AG20443 (cell line): ENCODE measurements around the gene S100A4.
A peak's percentile ranks its signal among the peaks of the same experiment; 100 is the strongest.
"Not testable (repeated sequence)": the region's sequence is repeated elsewhere in the genome, so short reads cannot be mapped to it uniquely, and the experiment has no call there.

Experiments used
- DNase-seq: peaks from one replicate; pipeline ENCODE4 v3.0.0; 2012; ENCODE audit warnings: low spot score, mixed read lengths

S100A4 gene

DNA sequence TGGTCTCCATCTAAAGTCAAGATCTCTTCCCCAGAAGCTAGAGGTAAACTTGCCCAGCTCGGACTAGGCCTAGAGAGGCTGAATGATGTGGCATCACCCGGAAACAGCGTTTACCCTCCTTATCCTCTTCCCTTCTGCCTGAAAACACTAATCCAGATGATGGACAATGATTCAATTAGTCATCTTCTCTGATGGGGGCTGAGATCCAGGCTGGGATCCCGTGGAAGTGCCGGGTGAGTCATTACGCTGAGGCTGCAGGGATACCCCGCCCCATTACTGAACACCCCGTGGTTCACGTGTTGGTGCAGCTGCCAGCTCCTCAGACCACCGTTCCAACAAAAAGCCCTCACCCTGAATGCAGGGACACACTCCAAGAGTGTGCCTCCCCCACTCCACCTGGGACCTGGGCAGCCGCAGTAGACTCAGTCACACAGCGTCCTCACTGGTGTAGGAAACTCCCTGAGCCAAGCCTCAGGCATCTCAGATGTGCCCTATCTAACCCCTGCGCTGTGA lies 11.9 kb downstream of the S100A4 start:
- DNase-seq: peak; percentile 82

DNA sequence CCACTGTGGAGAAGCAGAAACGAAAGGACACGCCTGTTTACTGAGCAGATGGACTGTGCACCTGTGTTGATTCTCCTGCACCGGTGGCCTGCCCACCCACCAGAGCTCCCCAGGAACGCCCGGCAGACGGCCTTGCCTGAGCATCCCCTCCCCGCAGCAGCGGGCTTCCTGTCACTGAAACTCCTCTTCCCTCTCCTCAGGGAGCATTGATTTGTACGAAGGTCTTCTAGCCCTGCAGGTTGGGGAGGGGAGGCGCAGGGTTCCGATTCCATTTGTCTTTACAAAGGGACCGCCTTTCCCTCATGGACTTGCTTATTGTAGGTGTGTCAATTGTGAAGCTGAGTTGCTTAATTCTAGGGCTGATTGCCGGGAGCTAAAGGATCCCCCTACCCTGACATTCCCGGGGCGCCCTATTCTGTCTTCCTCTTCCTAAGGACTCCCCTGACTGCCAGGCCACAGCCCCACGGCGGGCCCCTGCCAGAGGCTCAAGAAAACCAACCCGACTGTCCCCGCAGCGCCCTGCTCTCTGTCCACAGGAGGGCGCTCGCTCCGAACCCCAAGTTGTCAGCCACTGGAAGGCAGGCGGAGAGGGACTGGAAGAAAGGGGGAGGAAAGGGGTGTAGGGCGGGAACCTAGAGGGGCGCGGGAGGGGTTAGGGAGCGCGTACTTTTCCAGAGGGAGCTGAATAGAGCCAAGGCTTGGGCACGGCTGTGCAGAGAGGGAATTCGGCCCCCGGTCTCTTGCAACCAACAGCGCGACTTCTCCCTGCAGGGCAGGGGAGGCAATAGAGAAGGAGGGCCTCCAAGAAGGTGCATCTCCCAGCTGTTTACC lies 12.6 kb downstream of the S100A4 start:
- peak; percentile 92 for DNase-seq

DNA sequence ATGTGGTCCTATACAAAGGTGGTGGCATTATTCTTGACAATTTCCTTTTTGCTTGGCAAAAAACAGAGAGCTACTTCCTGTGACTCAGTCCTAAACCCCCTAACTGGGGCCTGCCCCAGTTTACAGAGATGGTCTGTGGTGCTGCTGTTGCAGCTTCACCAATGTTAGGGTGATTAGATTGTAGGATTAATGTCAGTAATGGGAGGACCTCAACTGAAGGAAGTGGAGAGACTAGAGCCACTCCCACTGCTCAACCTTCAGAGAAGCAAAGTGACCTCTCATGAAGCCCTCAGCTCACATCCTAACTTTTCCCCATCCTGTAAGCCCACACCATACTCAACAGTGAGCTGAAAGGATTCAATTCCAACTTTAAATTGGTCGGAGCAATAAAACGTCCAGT lies 13.4 kb downstream of the S100A4 start:
- DNase-seq: no peak

DNA sequence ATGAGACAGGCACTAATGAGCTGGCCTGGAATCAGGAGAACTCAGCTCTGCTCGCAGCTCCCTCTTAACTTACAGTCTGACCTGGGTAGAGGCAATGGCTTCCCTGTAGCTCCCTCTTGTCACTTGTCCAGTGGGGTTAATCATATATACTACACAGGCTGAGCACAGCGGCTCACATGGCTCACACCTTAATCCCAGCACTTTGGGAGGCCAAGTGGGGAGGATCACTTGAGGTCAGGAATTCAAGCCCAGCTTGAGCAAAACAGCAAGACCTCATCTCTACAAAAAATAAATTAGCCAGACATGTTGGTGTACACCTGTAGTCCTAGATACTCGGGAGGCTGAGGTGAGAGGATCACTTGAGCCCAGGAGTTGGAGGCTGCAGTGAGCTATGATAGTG lies 14.0 kb downstream of the S100A4 start:
- DNase-seq: no peak

DNA sequence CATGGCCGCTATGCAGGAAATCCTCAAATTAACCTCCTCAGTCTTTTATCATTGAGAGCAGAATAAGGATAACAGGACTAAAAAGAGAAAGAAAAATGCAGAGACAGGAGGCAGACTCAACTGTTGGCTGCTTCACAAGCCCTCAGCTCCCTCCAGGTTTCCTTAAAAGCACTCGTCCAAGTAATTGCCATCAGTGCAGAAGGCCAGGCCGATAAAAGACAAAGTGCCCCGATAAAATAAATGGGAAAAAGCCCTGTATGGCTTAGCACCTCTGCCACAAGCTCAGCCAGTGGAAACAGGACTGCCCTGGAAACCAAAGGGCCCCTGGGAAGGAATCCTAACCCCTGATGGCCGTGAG lies 17.9 kb downstream of the S100A4 start:
- DNase-seq: no peak

DNA sequence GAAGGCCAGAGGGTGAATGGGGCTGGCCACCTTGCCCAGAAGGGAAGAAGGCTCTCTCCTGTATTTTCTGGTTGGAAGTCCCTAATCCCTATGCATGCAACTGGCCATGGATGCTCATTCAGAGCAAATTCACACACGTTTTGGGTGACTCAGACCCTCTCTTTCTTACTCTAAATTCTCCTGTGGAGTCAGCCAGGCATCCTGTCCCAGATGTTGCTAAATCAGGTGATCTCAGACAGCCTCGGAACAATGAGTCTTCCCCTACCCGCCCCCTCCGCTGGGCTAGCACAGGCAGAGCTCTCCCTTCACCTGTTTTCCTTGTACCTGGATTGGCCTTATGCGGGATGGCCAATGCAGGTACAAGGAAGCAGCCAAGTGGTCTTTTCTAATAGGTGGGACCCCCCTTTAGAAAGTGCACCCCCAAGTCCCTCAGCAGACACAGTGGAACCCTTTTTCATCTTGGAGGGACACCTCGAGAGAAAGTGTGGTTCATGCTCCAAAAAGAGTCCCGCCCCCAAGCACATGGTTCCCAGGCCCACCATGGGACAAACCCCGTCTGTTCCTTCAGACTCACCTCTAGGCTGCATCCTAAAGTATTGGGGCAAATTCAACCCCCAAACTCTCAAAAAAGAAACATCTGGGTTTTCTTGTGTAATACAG lies 18.5 kb downstream of the S100A4 start:
- no peak for DNase-seq

DNA sequence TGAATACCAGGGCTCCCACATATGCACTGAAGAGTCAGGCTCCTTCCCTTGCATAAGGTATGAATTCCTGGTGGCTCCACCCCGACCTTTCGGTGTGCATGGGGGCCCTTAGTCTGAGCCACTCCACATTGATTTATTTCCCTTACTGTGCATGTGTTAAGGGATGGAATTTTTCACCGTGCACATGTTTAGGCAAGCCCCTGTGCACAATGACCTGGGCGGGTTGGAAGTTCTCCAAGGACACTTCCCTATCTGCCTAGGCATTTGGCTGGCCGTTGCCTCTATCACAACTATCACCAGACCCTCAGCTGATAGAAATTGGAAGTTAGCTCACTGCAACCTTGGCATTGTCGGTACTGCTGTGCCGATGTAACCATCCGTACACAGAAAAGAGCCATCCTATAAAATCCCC lies 19.5 kb downstream of the S100A4 start:
- DNase-seq: no peak

DNA sequence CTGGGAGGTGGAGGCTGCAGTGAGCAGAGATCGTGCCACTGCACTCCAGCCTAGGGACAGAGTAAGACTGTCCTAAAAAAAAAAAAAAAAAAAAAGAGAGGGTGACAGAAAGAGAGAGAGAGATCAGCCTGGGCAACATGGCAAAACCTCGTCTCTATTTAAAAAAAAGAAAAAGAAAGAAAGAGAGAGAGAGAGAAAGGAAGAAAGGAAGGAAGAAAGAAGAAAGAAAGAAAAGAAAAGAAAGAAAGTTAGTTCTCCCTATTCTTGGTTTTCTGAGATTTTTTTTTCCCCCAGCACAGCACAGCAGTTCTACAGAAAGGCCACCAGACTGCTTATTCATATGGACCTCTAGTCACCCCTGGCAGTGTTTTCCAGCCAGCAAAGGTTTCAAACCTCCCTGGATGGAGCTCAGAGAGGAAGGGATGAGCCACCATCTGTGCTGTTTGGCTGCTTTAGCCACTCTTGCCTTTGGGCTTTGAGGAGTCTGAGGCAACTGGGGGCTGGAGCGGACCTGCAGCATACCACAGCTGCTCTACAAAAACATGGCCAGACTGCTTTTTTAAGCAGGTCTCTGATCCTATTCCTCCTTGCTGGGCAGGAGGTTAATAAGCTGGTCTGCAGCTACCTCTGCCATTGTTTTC lies 20.4 kb downstream of the S100A4 start:
- DNase-seq: no peak

GRCh38 chr1:153522353-153523048 lies 23.1 kb downstream of the S100A4 start:
- DNase-seq: not testable (repeated sequence)

DNA sequence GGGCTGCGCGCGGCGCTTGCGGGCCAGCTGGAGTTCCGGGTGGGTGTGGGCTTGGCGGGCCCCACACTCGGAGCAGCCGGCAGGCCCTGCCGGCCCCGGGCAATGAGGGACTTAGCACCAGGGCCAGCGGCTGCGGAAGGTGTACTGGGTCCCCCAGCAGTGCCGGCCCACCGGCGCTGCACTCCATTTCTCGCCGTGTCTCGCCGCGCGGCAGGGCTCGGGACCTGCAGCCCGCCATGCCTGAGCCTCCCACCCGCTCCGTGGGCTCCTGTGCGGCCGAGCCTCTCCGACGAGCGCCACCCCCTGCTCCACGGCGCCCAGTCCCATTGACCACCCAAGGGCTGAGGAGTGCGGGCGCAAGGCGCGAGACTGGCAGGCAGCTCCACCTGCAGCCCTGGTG lies 23.8 kb downstream of the S100A4 start:
- not testable (repeated sequence) for DNase-seq

DNA sequence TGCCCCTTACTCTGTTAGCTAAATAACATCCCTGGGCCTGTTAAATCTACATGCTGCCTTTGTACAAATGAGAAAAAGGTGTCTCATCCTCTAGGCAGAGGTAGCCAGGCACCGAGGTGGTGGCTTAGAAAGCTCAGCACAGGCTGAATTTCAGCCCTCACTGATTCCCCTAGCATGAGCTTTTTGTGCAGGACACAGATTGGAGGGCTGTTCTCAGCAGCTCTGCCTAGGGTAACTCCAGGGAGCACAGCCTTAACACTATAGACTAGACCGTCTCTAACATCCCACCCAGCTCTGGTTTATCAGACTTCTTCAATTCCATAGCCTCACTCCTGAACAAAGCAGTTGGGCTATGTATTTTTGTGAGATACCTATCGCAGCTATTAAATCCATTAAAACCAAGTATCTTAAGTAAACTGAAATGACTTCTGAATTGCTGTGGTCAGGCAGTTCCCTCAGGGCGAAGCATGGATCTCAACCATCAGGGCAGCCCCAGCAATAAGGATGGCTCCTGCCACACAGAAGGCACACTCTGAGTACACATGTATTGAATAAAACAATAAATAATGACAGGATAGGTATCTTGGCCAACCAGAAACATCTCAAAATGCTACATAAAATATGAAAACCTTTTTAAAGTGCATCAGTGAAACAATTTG lies 24.7 kb downstream of the S100A4 start:
- DNase-seq: no peak

GRCh38 chr1:153520137-153520691 lies 25.4 kb downstream of the S100A4 start:
- not testable (repeated sequence) for DNase-seq

GRCh38 chr1:153519242-153519641 lies 26.4 kb downstream of the S100A4 start:
- no peak for DNase-seq

- no peak for DNase-seq
These were observed 29.9 kb downstream of the S100A4 start for GRCh38 chr1:153515504-153516394.

GRCh38 chr1:153513666-153514065 lies 31.9 kb downstream of the S100A4 start:
- no peak for DNase-seq

DNA sequence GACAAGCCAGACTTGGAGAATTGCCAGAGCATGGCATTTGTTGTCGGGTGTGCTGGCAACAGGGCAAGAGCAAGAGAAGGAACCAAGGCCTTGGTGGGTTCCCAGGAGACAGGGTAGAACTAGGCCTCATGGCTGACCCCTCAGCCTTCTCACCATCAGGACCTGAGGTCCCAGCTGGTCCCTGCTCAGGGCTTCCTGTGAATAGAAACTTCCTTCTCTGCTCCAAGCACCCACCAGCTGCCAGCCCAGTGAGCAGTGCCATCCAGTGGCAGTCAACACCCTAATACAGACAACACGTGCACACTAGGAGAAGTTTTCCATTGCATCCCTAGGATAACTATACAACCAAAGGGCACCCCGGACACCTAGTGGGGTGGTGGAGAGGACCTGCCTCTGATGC lies 32.6 kb downstream of the S100A4 start:
- DNase-seq: no peak

- DNase-seq: peak; percentile 90
These were observed 34.6 kb downstream of the S100A4 start for GRCh38 chr1:153510984-153511410.

DNA sequence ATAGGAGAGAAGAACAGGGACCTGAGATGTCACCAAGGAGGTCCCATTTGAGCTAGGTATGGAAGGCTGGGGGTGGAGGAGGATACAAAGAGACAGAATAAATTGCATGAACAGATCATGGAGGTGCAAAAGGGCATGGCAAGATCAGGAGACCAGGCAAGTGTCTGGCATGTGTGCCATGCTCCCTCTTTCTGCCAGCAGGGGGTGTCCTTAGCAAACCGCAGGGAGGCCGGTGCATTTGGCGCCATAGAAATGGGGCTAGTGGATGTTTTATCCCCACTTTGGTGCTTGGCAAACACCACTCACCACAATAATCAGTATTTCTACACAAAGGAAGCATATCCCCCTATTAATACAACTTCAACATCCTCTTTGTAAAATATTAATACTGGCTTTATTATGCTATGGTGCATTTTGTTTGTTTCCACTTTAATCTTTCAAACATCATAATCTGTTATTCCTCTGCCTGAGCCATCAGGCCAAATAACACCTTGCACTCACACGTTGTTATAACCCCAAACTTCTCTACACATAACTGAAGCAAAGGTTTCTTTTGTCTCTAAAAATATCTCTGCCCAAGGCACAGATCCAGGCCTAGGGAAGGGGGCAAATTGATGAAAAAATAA lies 35.8 kb downstream of the S100A4 start:
- DNase-seq: peak; percentile 55

- DNase-seq: no peak
These were observed 36.6 kb downstream of the S100A4 start for GRCh38 chr1:153509036-153509435.
